ENCODE measurements around the gene SKA1.

Gene SKA1

GRCh38 chr18:50374753-50375391 lies at the start of gene SKA1:
Gene SKA1, plus strand, starts transcription at chr18:50375046. Its CDS starts 785 bp downstream, at chr18:50375831.
- Histone ChIP-seq H3K27me3 (ENCODE audit: control insufficient read depth in 5 of 5, insufficient read depth in 4 of 5, low read length in 5 of 5) (no peaks in the 10 kb centered on the region), H3K9ac (ENCODE audit: low read length in 5 of 5) (peak within 1 kb of the TSS in 4 of 5 donors; percentile 53 to 72 (median 65)), H3K27ac (ENCODE audit: low read depth, low read length) (peak within 1 kb of the TSS; percentile 50), H3K36me3 (ENCODE audit: control insufficient read depth in 5 of 5, insufficient read depth in 5 of 5, low read length in 5 of 5) (no peaks in the 10 kb centered on the region), H3K9me3 (ENCODE audit: control insufficient read depth in 5 of 5, low read length in 5 of 5) (peaks cover 0 to 10% (median 5%) of the 10 kb centered on the region in 5 donors), H3K4me3 (ENCODE audit: low read depth in 1 of 5, low read length in 5 of 5) (peak within 1 kb of the TSS; percentile 64 to 78 (median 76)), H3K4me1 (ENCODE audit: control insufficient read depth in 5 of 5, insufficient read depth in 5 of 5, low read length in 5 of 5) (peaks cover 0 to 13% (median 12%) of the 10 kb centered on the region in 5 donors)

- H3K27me3 ChIP-seq (ENCODE audit: control insufficient read depth in 5 of 5, insufficient read depth in 4 of 5, low read length in 5 of 5): peaks cover 0 to 3% (median 0%) of the 10 kb centered on the region in 5 donors
- H3K36me3 ChIP-seq (ENCODE audit: control insufficient read depth in 5 of 5, insufficient read depth in 5 of 5, low read length in 5 of 5): no peaks in the 10 kb centered on the region
- no peak overlapping the region for H3K4me3 ChIP-seq (ENCODE audit: low read depth in 1 of 5, low read length in 5 of 5)
- H3K9me3 ChIP-seq (ENCODE audit: control insufficient read depth in 5 of 5, low read length in 5 of 5): peaks cover 0 to 3% (median 0%) of the 10 kb centered on the region in 5 donors
- no peak overlapping the region for H3K27ac ChIP-seq (ENCODE audit: low read depth, low read length)
- no peak overlapping the region for H3K9ac ChIP-seq (ENCODE audit: low read length in 5 of 5)
- H3K4me1 ChIP-seq (ENCODE audit: control insufficient read depth in 5 of 5, insufficient read depth in 5 of 5, low read length in 5 of 5): no peaks in the 10 kb centered on the region
Observed at GRCh38 chr18:50327983-50328382, 46.9 kb upstream of the SKA1 start.

- Histone ChIP-seq H3K36me3 (ENCODE audit: control insufficient read depth in 5 of 5, insufficient read depth in 5 of 5, low read length in 5 of 5) (no peaks in the 10 kb centered on the region), H3K4me3 (ENCODE audit: low read depth in 1 of 5, low read length in 5 of 5) (no peak overlapping the region), H3K9ac (ENCODE audit: low read length in 5 of 5) (no peak overlapping the region), H3K9me3 (ENCODE audit: control insufficient read depth in 5 of 5, low read length in 5 of 5) (peaks cover 0 to 2% (median 0%) of the 10 kb centered on the region in 5 donors), H3K27me3 (ENCODE audit: control insufficient read depth in 5 of 5, insufficient read depth in 4 of 5, low read length in 5 of 5) (peaks cover 0 to 3% (median 0%) of the 10 kb centered on the region in 5 donors), H3K27ac (ENCODE audit: low read depth, low read length) (no peak overlapping the region), H3K4me1 (ENCODE audit: control insufficient read depth in 5 of 5, insufficient read depth in 5 of 5, low read length in 5 of 5) (no peaks in the 10 kb centered on the region)
Observed at GRCh38 chr18:50330176-50330575, 44.7 kb upstream of the SKA1 start.

- Histone ChIP-seq H3K27ac (ENCODE audit: low read depth, low read length) (no peak overlapping the region), H3K9me3 (ENCODE audit: control insufficient read depth in 5 of 5, low read length in 5 of 5) (peaks cover 0 to 2% (median 0%) of the 10 kb centered on the region in 5 donors), H3K36me3 (ENCODE audit: control insufficient read depth in 5 of 5, insufficient read depth in 5 of 5, low read length in 5 of 5) (no peaks in the 10 kb centered on the region), H3K4me1 (ENCODE audit: control insufficient read depth in 5 of 5, insufficient read depth in 5 of 5, low read length in 5 of 5) (no peaks in the 10 kb centered on the region), H3K9ac (ENCODE audit: low read length in 5 of 5) (no peak overlapping the region), H3K4me3 (ENCODE audit: low read depth in 1 of 5, low read length in 5 of 5) (no peak overlapping the region), H3K27me3 (ENCODE audit: control insufficient read depth in 5 of 5, insufficient read depth in 4 of 5, low read length in 5 of 5) (peaks cover 0 to 3% (median 0%) of the 10 kb centered on the region in 5 donors)
Observed at GRCh38 chr18:50331691-50332090, 43.2 kb upstream of the SKA1 start.

GRCh38 chr18:50334546-50335152 lies 40.2 kb upstream of the SKA1 start:
- Histone ChIP-seq H3K36me3 (ENCODE audit: control insufficient read depth in 5 of 5, insufficient read depth in 5 of 5, low read length in 5 of 5) (no peaks in the 10 kb centered on the region), H3K27ac (ENCODE audit: low read depth, low read length) (no peak overlapping the region), H3K4me3 (ENCODE audit: low read depth in 1 of 5, low read length in 5 of 5) (no peak overlapping the region), H3K9ac (ENCODE audit: low read length in 5 of 5) (no peak overlapping the region), H3K9me3 (ENCODE audit: control insufficient read depth in 5 of 5, low read length in 5 of 5) (peaks cover 0 to 2% (median 0%) of the 10 kb centered on the region in 5 donors), H3K27me3 (ENCODE audit: control insufficient read depth in 5 of 5, insufficient read depth in 4 of 5, low read length in 5 of 5) (peaks cover 0 to 2% (median 0%) of the 10 kb centered on the region in 5 donors), H3K4me1 (ENCODE audit: control insufficient read depth in 5 of 5, insufficient read depth in 5 of 5, low read length in 5 of 5) (no peaks in the 10 kb centered on the region)

- Histone ChIP-seq H3K27ac (ENCODE audit: low read depth, low read length) (no peak overlapping the region), H3K36me3 (ENCODE audit: control insufficient read depth in 5 of 5, insufficient read depth in 5 of 5, low read length in 5 of 5) (no peaks in the 10 kb centered on the region), H3K4me1 (ENCODE audit: control insufficient read depth in 5 of 5, insufficient read depth in 5 of 5, low read length in 5 of 5) (no peaks in the 10 kb centered on the region), H3K4me3 (ENCODE audit: low read depth in 1 of 5, low read length in 5 of 5) (no peak overlapping the region), H3K27me3 (ENCODE audit: control insufficient read depth in 5 of 5, insufficient read depth in 4 of 5, low read length in 5 of 5) (peaks cover 0 to 2% (median 0%) of the 10 kb centered on the region in 5 donors), H3K9ac (ENCODE audit: low read length in 5 of 5) (no peak overlapping the region), H3K9me3 (ENCODE audit: control insufficient read depth in 5 of 5, low read length in 5 of 5) (no peaks in the 10 kb centered on the region)
Observed at GRCh38 chr18:50338122-50338521, 36.7 kb upstream of the SKA1 start.

- Histone ChIP-seq H3K27me3 (ENCODE audit: control insufficient read depth in 5 of 5, insufficient read depth in 4 of 5, low read length in 5 of 5) (peaks cover 0 to 2% (median 0%) of the 10 kb centered on the region in 5 donors), H3K9me3 (ENCODE audit: control insufficient read depth in 5 of 5, low read length in 5 of 5) (no peaks in the 10 kb centered on the region), H3K4me1 (ENCODE audit: control insufficient read depth in 5 of 5, insufficient read depth in 5 of 5, low read length in 5 of 5) (no peaks in the 10 kb centered on the region), H3K4me3 (ENCODE audit: low read depth in 1 of 5, low read length in 5 of 5) (no peak overlapping the region), H3K27ac (ENCODE audit: low read depth, low read length) (no peak overlapping the region), H3K9ac (ENCODE audit: low read length in 5 of 5) (no peak overlapping the region), H3K36me3 (ENCODE audit: control insufficient read depth in 5 of 5, insufficient read depth in 5 of 5, low read length in 5 of 5) (no peaks in the 10 kb centered on the region)
Observed at GRCh38 chr18:50338715-50339114, 36.1 kb upstream of the SKA1 start.

GRCh38 chr18:50340078-50340477 lies 34.8 kb upstream of the SKA1 start:
- no peak overlapping the region for H3K9ac ChIP-seq (ENCODE audit: low read length in 5 of 5)
- H3K27me3 ChIP-seq (ENCODE audit: control insufficient read depth in 5 of 5, insufficient read depth in 4 of 5, low read length in 5 of 5): peaks cover 0 to 2% (median 0%) of the 10 kb centered on the region in 5 donors
- no peaks in the 10 kb centered on the region for H3K9me3 ChIP-seq (ENCODE audit: control insufficient read depth in 5 of 5, low read length in 5 of 5)

GRCh38 chr18:50341443-50341842 lies 33.4 kb upstream of the SKA1 start:
- no peaks in the 10 kb centered on the region for H3K9me3 ChIP-seq (ENCODE audit: control insufficient read depth in 5 of 5, low read length in 5 of 5)
- H3K27me3 ChIP-seq (ENCODE audit: control insufficient read depth in 5 of 5, insufficient read depth in 4 of 5, low read length in 5 of 5): peaks cover 0 to 2% (median 0%) of the 10 kb centered on the region in 5 donors
- no peaks in the 10 kb centered on the region for H3K4me1 ChIP-seq (ENCODE audit: control insufficient read depth in 5 of 5, insufficient read depth in 5 of 5, low read length in 5 of 5)
- no peak overlapping the region for H3K27ac ChIP-seq (ENCODE audit: low read depth, low read length)
- no peak overlapping the region for H3K9ac ChIP-seq (ENCODE audit: low read length in 5 of 5)
- no peak overlapping the region for H3K4me3 ChIP-seq (ENCODE audit: low read depth in 1 of 5, low read length in 5 of 5)
- H3K36me3 ChIP-seq (ENCODE audit: control insufficient read depth in 5 of 5, insufficient read depth in 5 of 5, low read length in 5 of 5): no peaks in the 10 kb centered on the region

More at GRCh38 chr18:50340078-50340477, 34.8 kb upstream of the SKA1 start:
- Histone ChIP-seq H3K4me3 (ENCODE audit: low read depth in 1 of 5, low read length in 5 of 5) (no peak overlapping the region), H3K27ac (ENCODE audit: low read depth, low read length) (no peak overlapping the region), H3K36me3 (ENCODE audit: control insufficient read depth in 5 of 5, insufficient read depth in 5 of 5, low read length in 5 of 5) (no peaks in the 10 kb centered on the region), H3K4me1 (ENCODE audit: control insufficient read depth in 5 of 5, insufficient read depth in 5 of 5, low read length in 5 of 5) (no peaks in the 10 kb centered on the region)

- Histone ChIP-seq H3K27me3 (ENCODE audit: control insufficient read depth in 5 of 5, insufficient read depth in 4 of 5, low read length in 5 of 5) (no peaks in the 10 kb centered on the region), H3K9ac (ENCODE audit: low read length in 5 of 5) (no peak overlapping the region), H3K36me3 (ENCODE audit: control insufficient read depth in 5 of 5, insufficient read depth in 5 of 5, low read length in 5 of 5) (no peaks in the 10 kb centered on the region), H3K9me3 (ENCODE audit: control insufficient read depth in 5 of 5, low read length in 5 of 5) (no peaks in the 10 kb centered on the region), H3K4me3 (ENCODE audit: low read depth in 1 of 5, low read length in 5 of 5) (no peak overlapping the region), H3K27ac (ENCODE audit: low read depth, low read length) (no peak overlapping the region), H3K4me1 (ENCODE audit: control insufficient read depth in 5 of 5, insufficient read depth in 5 of 5, low read length in 5 of 5) (no peaks in the 10 kb centered on the region)
Observed at GRCh38 chr18:50350699-50351098, 24.1 kb upstream of the SKA1 start.

All from subcutaneous abdominal adipose tissue (tissue), 5 donors.